Astrocyte (in vitro differentiated cells and primary cell): ENCODE data around the gene PELI1. TPM values are rescaled to one million over a fixed set of nuclear protein-coding genes. Genes with fewer than 3 reads are reported as not detected.

Source experiments
- DNase-seq: peaks from one replicate; pipeline ENCODE4 v3.0.0-alpha.2; 2010; ENCODE audit warnings: low read depth
- FAIRE-seq: peaks from 2 replicates; lab custom pipeline; 2011; peaks lifted over from hg19 to GRCh38; lab: Jason Lieb, UNC
- H2AFZ ChIP-seq: 2 replicates; pipeline ENCODE4 v1.6.0; 2012; ENCODE audit warnings: low read depth, low read length, inconsistent platforms
- H3K27ac ChIP-seq: 2 replicates; pipeline ENCODE4 v1.5.1; 2011; ENCODE audit warnings: low read depth, low read length, inconsistent platforms
- H3K27me3 ChIP-seq: 2 replicates; pipeline ENCODE4 v1.6.0; 2011; ENCODE audit warnings: low read length, inconsistent platforms; ENCODE audit not compliant: insufficient read depth
- H3K36me3 ChIP-seq: 2 replicates; pipeline ENCODE4 v1.5.1; 2011; ENCODE audit warnings: low read length, inconsistent platforms; ENCODE audit not compliant: insufficient read depth
- H3K4me1 ChIP-seq: 2 replicates; pipeline ENCODE4 v1.5.1; 2011; ENCODE audit warnings: low read length, inconsistent platforms; ENCODE audit not compliant: insufficient read depth
- H3K4me2 ChIP-seq: 2 replicates; pipeline ENCODE4 v1.6.0; 2012; ENCODE audit warnings: low read length, inconsistent platforms
- H3K4me3 ChIP-seq: 2 replicates; pipeline ENCODE4 v1.5.1; 2011; ENCODE audit warnings: low read depth, mild to moderate bottlenecking, low read length, inconsistent platforms; ENCODE audit not compliant: insufficient read depth
- H3K79me2 ChIP-seq: 2 replicates; pipeline ENCODE4 v1.6.0; 2012; ENCODE audit warnings: mild to moderate bottlenecking, low read length, inconsistent platforms; ENCODE audit not compliant: insufficient read depth
- H3K9ac ChIP-seq: 2 replicates; pipeline ENCODE4 v1.6.0; 2012; ENCODE audit warnings: mild to moderate bottlenecking, low read length, inconsistent platforms
- H3K9me3 ChIP-seq: 2 replicates; pipeline ENCODE4 v1.5.1; 2012; ENCODE audit warnings: low read depth, mild to moderate bottlenecking, low read length, inconsistent platforms; ENCODE audit not compliant: insufficient read depth
- H4K20me1 ChIP-seq: 2 replicates; pipeline ENCODE4 v1.6.0; 2012; ENCODE audit warnings: low read length, inconsistent platforms; ENCODE audit not compliant: insufficient read depth
- H3K27ac Mint-ChIP-seq: one replicate; pipeline ENCODE4 v1.8.0; 2021; ENCODE audit warnings: mild to moderate bottlenecking, mixed read lengths; ENCODE audit not compliant: unreplicated experiment
- H3K27me3 Mint-ChIP-seq: one replicate; pipeline ENCODE4 v1.8.0; 2021; ENCODE audit warnings: low read depth, mixed read lengths; ENCODE audit not compliant: unreplicated experiment
- H3K36me3 Mint-ChIP-seq: one replicate; pipeline ENCODE4 v1.8.0; 2021; ENCODE audit warnings: low read depth, mixed read lengths; ENCODE audit not compliant: unreplicated experiment
- H3K4me1 Mint-ChIP-seq: one replicate; pipeline ENCODE4 v1.8.0; 2021; ENCODE audit warnings: low read depth, mixed read lengths; ENCODE audit not compliant: unreplicated experiment
- H3K4me3 Mint-ChIP-seq: one replicate; pipeline ENCODE4 v1.8.0; 2021; ENCODE audit warnings: mild to moderate bottlenecking, moderate library complexity, mixed read lengths; ENCODE audit not compliant: unreplicated experiment
- H3K9me3 Mint-ChIP-seq: one replicate; pipeline ENCODE4 v1.8.0; 2021; ENCODE audit warnings: mild to moderate bottlenecking, mixed read lengths; ENCODE audit not compliant: unreplicated experiment
- EZH2 ChIP-seq: IDR thresholded peaks from 2 replicates; pipeline ENCODE4 v1.6.1; 2012; ENCODE audit warnings: mild to moderate bottlenecking, low read length, inconsistent platforms; ENCODE audit not compliant: insufficient read depth
- total RNA-seq: library from RNA; stranded (reverse); gene quantifications from 2 replicates; pipeline ENCODE4 v1.2.1, GENCODE V29; 2021
- TF ChIP-seq, protein P1 (sequence below): IDR thresholded peaks from 2 replicates; pipeline ENCODE4 v1.5.1; 2011; ENCODE audit warnings: low read depth, mild to moderate bottlenecking, inconsistent platforms, low read length, moderate library complexity; ENCODE audit not compliant: insufficient read depth

The PELI1 gene
- total RNA-seq, 1 donor from 2014 or later, result 23.8 TPM

DNA sequence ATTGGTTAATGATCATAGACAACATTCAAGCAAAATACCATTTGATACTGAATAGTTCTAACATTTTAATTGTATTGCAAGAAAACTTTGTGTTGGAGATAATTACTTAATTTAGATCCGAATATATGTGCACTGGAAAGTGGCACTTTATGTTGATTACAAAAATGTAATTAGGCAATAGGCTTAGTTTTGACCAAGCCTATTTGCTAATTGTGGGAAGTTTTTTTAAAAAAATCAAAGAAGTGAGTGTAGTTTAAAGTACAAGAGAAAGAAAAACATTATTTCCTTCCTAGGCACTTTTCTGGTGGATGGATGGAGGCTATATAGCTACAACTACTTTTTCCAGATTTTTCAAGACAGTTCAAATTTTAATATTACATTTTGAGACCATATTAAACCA is 18.3 kb upstream of the PELI1 start:
- no peak overlapping the region for H3K4me3 ChIP-seq
- FAIRE-seq (no peak), DNase-seq (no peak)
- H3K27ac ChIP-seq, result no peak overlapping the region
- no peak overlapping the region for H3K27ac Mint-ChIP-seq
- peaks cover 2% of the 10 kb centered on the region for H3K4me1 Mint-ChIP-seq
- H3K4me2 ChIP-seq, result no peak overlapping the region
- H3K4me3 Mint-ChIP-seq, result no peak overlapping the region
- no peaks in the 10 kb centered on the region for H3K9me3 ChIP-seq
- H3K4me1 ChIP-seq, result no peaks in the 10 kb centered on the region
- TF ChIP-seq, protein P1, sequence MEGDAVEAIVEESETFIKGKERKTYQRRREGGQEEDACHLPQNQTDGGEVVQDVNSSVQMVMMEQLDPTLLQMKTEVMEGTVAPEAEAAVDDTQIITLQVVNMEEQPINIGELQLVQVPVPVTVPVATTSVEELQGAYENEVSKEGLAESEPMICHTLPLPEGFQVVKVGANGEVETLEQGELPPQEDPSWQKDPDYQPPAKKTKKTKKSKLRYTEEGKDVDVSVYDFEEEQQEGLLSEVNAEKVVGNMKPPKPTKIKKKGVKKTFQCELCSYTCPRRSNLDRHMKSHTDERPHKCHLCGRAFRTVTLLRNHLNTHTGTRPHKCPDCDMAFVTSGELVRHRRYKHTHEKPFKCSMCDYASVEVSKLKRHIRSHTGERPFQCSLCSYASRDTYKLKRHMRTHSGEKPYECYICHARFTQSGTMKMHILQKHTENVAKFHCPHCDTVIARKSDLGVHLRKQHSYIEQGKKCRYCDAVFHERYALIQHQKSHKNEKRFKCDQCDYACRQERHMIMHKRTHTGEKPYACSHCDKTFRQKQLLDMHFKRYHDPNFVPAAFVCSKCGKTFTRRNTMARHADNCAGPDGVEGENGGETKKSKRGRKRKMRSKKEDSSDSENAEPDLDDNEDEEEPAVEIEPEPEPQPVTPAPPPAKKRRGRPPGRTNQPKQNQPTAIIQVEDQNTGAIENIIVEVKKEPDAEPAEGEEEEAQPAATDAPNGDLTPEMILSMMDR, result no peak
- TF ChIP-seq EZH2, result no peak
- H3K79me2 ChIP-seq, result no peaks in the 10 kb centered on the region
- H3K27me3 Mint-ChIP-seq, result no peaks in the 10 kb centered on the region
- H3K36me3 Mint-ChIP-seq, result no peaks in the 10 kb centered on the region
- no peaks in the 10 kb centered on the region for H4K20me1 ChIP-seq
- H2AFZ ChIP-seq, result no peak overlapping the region
- no peak overlapping the region for H3K9ac ChIP-seq
- no peaks in the 10 kb centered on the region for H3K9me3 Mint-ChIP-seq
- H3K36me3 ChIP-seq, result no peaks in the 10 kb centered on the region
- H3K27me3 ChIP-seq, result no peaks in the 10 kb centered on the region

DNA sequence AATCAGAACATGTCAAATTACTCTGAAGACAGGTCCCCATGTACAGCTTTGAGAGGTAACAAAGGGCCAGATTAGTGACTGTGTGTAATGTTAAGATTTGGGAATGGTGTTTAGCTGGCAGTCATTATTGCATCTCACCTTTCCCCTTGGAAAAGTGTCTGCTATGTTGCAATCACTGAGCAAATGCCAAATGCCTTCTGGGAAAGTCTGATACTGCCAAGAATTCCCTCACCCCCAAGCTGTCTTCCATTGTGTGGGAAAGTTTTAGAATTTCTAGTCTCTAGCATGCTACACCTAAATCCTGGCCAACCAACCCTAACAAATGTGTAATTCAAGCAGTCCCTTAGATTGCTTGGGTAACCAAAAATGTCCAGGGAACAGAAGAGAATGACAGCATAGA is 13.6 kb upstream of the PELI1 start:
- H3K27me3 Mint-ChIP-seq, result no peaks in the 10 kb centered on the region
- DNase-seq (peak; percentile 49), FAIRE-seq (no peak)
- no peak overlapping the region for H3K4me2 ChIP-seq
- no peaks in the 10 kb centered on the region for H3K36me3 ChIP-seq
- H2AFZ ChIP-seq, result no peak overlapping the region
- H3K27ac ChIP-seq, result no peak overlapping the region
- H3K9me3 ChIP-seq, result no peaks in the 10 kb centered on the region
- no peaks in the 10 kb centered on the region for H3K36me3 Mint-ChIP-seq
- H3K4me1 ChIP-seq, result no peaks in the 10 kb centered on the region
- H3K4me3 Mint-ChIP-seq, result no peak overlapping the region
- no peaks in the 10 kb centered on the region for H3K27me3 ChIP-seq
- no peaks in the 10 kb centered on the region for H3K79me2 ChIP-seq
- H3K4me1 Mint-ChIP-seq, result peaks cover 4% of the 10 kb centered on the region
- H3K27ac Mint-ChIP-seq, result no peak overlapping the region
- H4K20me1 ChIP-seq, result no peaks in the 10 kb centered on the region
- no peak overlapping the region for H3K4me3 ChIP-seq
- H3K9ac ChIP-seq, result no peak overlapping the region
- peaks cover 5% of the 10 kb centered on the region for H3K9me3 Mint-ChIP-seq
- TF ChIP-seq, protein P1, result no peak
- TF ChIP-seq EZH2, result no peak

DNA sequence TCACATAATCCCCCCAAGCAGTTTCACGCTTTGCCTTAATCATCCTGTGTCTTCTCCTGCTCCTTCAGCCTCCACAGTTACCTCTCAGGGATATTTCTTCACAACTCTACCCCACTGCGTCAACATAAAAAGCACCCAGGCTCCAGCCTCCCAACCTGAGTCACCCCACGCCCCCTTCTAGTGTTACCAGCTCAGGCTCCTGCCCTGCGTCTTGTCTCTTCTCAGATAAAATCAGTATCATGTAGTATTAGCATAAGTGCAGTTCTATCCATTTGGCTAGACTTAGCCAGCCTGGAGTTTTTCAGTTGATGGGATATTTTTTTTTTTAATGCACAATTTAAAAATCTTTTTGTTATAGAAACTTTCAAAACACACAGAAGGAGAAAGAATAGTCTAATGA is 9.6 kb upstream of the PELI1 start:
- no peak overlapping the region for H3K9ac ChIP-seq
- no peak overlapping the region for H3K27ac Mint-ChIP-seq
- no peak overlapping the region for H3K4me3 ChIP-seq
- peaks cover 4% of the 10 kb centered on the region for H3K4me1 Mint-ChIP-seq
- H3K4me1 ChIP-seq, result no peaks in the 10 kb centered on the region
- no peak overlapping the region for H3K27ac ChIP-seq
- H3K79me2 ChIP-seq, result no peaks in the 10 kb centered on the region
- no peaks in the 10 kb centered on the region for H3K9me3 ChIP-seq
- TF ChIP-seq, protein P1, result no peak
- TF ChIP-seq EZH2, result no peak
- no peak overlapping the region for H2AFZ ChIP-seq
- H4K20me1 ChIP-seq, result no peaks in the 10 kb centered on the region
- no peaks in the 10 kb centered on the region for H3K36me3 Mint-ChIP-seq
- H3K4me3 Mint-ChIP-seq, result no peak overlapping the region
- no peak for FAIRE-seq
- no peaks in the 10 kb centered on the region for H3K36me3 ChIP-seq
- no peak for DNase-seq
- H3K27me3 ChIP-seq, result no peaks in the 10 kb centered on the region
- no peaks in the 10 kb centered on the region for H3K27me3 Mint-ChIP-seq
- no peak overlapping the region for H3K4me2 ChIP-seq
- H3K9me3 Mint-ChIP-seq, result peaks cover 5% of the 10 kb centered on the region
